Epidermal melanocyte (primary cell): ENCODE data around the gene LRAT.
"Not testable (repeated sequence)": the region's sequence is repeated elsewhere in the genome, so short reads cannot be mapped to it uniquely, and the experiment has no call there.

Experiments
- DNase-seq: peaks from one replicate; pipeline ENCODE4 v3.0.0; 2011; ENCODE audit warnings: low spot score; ENCODE audit not compliant: insufficient read length

LRAT gene

DNA sequence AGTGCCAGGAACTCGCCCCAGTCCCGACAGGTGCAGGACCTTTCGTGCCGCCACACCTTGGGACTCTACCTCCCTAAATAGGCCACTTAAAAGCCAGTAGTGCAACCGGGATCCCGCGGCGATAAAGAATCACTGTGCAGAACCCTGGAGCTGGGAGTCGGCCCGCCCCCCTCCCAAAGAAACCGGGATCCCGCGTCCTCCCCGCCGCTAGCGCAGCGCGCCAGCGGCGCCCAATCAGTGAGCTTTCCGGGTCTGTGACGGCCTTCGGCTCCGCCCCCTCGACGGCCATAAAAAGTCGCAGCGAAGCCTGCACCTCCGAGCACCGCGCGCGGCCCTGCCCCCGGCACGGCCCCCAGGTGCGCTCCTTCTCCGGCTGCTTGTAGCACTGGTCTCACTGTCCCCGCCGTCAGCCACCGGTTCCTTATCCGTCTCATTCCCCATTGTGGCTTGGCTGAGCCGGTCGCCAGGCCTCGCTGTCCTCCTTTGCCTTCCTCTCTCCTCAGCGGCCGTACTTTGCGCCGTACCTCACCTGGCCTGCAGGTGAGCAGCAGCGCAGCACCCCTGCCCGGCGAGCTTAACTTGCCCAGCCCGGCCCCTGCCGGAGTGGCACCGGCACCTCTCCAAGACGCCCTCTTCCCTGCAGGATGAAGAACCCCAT, at the start of gene LRAT:
Gene LRAT, plus strand, starts transcription at position 318 of the 658 bp plus-strand sequence. Its CDS starts 327 bp downstream, at position 645.
- peak; percentile 54 for DNase-seq

DNA sequence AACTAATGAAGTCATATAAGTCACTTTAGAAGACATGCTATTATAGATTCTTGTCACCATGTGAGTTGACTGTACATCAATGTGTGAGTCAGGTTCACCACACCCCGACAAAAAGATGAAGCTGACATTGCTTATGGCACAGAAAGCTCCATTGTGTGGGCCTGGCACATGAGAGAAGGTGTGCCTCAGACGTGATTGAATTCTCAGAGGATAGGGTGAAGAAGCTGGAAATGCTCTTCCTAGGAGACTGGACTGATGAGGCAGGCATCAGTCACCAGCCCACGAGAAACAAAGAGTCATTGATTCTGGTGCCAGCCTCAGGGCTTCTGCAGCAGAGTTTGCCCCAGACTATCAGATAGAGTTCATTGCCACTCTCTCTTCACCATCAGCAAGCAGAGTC, 35.9 kb upstream of the LRAT start:
- DNase-seq = peak; percentile 42

DNA sequence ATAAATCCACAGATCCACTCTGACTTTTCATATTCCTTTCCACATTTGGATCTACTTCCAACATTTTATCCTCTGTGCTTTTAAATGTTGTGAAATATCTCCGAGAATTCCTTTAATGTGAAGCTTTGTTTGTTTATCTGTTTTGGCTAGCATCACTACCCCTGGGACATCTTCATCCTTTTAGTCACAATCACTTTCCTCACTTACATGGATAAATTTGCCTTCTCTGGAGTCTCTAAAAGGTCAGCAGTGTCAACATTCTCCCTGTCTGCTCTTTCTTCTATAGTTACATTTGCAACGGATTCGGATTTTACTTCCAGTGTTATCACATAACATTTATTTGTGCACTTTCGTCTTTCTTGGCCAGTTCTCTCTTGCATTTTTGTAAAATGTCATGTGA, 34.2 kb upstream of the LRAT start:
- no peak for DNase-seq

DNA sequence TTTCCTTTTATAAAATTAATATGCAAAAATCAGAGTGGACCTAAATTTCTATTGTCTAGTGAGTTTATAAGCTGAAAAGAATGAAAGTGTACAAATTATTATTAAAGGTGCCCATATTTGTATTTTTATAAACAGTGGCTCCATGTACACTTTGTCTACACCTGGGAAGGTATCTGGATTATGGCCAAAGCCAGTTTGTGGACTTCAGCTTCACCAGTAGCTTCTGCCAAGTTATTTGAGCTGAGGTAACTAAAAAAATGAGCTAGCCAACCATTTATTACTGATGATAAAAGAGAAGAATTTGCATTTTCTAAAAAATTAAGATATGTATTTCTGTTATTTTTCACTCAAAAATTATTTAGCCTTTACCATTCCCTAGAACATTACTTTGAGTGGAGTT, 32.3 kb upstream of the LRAT start:
- DNase-seq = no peak

DNA sequence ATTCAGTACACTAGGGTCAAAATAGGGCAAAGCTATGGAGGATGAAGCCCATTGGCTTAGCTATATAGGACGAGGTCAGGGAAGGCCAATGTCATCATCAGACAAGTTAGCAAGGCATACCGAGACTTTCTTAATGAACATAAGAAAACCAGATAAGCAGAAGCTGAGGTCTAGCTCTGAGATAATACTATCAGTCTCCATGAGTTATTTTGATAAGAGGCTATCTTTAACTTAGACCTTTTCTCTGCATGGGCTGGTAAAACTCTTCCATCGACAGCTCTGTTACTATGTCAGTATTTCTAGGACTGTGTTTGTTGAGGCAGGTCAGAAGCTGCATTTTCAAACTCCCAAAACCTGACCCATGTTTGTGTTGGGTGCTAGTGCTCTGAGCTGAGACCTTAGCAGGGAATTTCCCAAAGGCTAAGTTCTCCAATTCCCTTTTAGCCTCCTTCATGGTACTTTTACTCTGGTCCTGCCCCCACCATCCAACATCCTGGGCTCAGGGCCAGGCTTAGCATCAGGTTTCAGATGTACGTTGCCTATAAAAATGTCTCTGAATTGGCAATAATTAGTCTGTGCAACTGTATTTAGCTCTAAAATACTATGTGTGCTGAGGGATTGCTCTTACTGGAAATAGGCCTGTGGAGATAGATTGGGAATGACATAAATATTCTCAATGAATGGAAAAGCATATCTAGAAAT, 29.3 kb upstream of the LRAT start:
- no peak for DNase-seq

DNA sequence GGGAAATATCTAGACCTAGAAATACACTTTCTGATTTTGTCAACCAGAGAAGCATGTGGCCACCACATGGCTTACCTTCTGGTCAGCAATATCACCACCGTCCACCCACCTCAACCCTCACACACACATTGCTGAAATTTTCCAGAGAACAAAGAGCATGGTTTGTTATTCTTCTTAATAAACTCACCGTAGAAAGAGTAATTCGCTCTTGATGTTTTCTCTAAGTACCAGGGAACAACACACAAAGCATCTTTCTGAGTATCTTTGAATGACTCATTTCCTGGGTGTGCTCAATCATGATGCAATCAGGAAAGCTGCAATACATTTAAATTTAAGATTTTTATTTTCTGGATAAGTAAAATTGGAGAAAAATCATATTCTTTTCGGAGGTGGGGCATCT, 24.7 kb upstream of the LRAT start:
- DNase-seq = no peak

DNA sequence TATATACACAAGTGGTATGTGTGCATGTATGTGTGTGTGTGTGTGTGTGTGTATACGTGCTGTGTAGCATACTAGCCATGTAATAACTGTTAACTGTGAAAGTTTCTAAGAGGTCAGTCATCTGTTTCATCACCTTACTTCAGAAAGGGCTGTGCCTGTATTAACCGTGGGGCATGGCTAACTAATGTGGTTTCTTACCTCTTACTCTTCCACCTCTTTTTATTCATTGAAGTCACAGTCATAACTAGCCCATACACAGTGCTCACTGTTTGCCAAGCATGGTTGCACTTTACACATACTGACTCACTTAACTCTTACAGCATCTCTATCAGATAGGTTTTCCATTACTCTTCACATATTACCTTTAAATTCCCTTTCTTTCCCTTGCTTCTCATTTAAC, 23.7 kb upstream of the LRAT start:
- DNase-seq = no peak

DNA sequence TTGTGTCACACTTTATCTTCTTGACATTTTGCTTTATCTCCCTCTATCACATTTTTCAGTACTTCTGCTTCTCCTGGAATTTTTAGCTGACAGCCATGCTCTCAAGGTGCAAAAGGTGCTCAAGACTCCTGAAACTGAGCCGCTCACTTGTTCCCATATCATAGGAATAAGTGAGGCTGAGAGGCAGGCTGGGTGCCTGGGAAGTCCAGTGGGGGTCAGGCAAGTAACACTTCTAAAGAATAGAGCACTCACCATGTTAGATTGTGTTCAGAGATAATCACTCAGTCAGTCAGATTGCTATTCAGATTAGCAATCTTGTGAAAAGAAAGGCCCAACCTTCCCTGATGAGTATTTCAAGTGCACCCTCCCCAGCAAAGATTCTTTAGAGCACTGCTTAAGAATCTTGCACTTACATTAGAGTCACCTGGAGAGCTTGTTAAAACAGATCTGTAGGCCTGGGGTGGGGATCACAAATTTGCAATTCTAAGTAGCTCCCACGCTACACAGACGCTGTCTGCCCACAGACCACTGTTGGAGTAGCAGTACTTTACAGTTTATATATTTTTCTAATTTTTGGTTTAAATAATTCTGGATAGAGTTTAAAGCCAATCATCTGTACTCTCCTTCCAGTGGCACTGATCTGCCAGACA, 23.1 kb upstream of the LRAT start:
- DNase-seq = no peak

DNA sequence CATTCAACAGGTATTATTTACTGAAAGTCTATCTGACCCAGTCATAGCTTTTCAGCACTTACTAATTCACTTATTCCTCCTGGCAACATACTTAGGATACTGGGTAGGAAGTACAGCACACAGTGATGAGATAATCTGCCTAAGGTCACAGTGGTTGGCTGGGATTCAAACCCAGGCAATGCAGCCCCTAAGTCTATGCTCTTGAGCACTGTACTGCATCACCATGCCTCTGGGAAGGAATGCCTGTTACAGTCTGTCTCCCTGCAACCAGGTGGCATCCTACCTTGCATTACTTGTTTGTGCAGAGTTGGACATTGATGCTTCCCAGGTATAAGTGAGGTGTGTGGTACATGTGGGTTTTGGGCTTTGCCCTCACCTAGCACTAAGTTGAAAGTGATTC, 21.5 kb upstream of the LRAT start:
- DNase-seq = no peak

DNA sequence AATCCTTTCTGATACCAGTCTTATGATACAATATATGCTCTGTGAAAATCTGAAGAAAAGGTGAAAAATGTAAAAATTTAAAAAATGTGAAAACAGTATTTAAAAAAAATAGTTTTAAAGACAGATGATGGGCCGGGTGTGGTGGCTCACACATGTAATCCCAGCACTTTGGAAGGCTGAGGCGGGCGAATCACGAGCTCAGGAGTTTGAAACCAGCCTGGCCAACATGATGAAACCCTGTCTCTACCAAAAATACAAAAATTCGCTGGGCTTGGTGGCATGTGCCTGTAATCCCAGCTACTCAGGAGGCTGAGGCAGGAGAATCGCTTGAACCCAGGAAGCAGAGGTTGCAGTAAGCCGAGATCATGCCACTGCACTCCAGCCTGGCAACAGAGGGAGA, 20.2 kb upstream of the LRAT start:
- not testable (repeated sequence) for DNase-seq

DNA sequence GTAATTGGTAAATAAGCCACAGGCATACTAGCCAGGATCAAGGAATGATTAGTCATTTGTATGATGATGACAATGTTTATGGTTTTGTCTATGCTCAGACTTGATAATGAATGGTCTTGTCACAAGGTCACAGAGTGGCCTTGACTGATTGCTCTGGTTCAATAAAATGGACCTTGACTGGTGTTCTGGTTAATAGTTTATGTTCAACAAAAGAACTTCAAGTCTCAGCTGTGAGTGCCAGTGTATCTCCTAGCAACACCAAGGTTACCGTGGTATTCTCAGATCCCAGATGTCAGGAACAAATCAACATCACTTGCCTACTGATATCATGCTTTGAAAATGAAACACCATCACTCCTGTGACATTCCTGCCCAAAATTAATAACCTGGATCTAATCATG, 16.3 kb upstream of the LRAT start:
- DNase-seq = no peak

DNA sequence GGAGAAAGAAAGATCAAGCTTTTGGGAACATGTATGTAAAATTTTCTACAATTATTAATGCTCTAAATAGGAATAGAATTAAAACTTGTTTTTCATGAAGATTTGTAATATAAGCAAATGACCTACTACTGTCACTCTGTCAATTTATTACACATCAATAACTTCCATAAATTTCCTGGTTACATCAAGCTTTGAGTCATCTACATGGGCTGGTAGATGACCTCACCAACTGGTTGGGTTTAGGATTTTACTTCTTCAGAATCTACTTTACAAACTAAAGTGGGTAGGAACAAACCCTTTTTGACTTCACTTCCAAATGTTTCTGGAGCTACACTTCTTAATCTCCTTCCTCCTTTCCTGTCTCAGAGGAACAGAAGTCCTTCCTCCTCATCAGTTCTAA, 12.0 kb upstream of the LRAT start:
- no peak for DNase-seq

DNA sequence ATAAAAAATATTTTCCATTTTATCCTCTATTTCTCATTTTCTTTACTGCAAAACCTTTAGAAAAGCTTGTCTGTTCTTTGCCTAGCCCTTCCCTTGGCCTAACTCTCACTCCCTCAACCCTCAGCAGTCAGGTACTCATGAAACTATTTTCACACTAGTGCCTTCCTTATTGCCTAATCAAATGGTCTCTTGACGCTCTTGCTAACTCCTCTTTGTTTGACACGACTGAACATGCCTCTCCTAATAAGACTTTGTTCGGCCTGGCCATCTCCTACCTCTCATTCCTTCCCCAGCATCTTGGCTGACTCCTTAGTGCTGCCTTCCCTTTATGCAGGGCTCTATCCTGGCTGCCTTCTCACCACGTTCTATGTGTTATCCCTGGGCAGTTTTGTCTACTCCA, 11.1 kb upstream of the LRAT start:
- no peak for DNase-seq

DNA sequence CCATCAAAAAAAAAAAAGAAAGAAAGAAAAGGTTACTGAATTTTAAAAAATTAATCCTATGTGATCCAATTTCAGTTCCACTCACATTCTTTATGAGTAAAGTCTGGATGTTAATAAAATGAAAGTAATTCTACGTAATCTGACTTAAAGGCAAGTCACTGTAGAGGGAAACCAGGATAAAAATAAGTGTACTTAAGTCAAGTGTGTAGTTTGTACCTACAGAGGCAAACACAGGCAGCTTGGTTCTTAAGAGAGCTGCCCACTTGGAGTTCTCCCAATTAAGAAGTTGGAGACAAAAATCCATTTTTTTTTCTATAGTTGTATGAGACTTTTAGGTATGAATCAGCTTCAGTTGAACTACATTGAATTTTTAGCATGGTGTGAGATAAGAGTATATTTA, 7.0 kb upstream of the LRAT start:
- DNase-seq = no peak

DNA sequence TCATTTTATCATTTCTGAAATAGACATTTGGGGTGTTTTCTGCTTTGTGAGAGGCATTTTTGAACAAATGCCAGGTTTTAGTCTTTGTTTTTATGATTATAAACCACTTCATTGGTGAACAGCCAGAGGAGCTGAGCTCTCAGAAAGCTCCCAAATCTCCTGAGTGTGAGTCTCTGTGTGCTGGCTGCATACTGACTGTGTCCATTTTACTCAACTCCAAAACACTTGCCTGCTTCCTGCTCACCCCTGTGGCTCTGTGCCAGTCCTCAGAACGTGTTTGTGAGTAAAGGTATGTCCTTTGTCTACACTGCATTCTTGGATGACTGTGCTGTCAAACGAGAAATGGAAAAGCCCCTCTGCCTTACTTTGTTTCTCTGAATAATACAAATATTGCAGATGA, 5.4 kb upstream of the LRAT start:
- DNase-seq = no peak

DNA sequence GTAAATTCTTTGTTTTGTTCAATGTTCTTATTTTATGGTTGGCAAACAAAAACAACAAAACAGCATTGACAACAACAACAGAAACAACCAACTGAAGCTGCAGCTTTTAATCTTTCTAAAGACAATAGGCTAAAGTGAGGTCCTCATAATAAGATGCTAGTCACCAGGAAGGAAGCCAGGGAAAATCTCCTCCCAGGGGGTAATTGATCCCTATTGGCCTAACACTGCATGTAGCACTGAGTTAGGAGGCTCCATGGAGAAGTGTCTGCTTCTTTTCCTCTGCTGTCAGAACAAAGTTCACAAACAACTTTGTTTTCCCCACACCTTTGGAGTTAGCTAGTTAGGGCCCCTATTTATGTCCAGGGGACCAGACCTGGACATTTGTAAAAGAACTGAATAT, 4.7 kb upstream of the LRAT start:
- no peak for DNase-seq

DNA sequence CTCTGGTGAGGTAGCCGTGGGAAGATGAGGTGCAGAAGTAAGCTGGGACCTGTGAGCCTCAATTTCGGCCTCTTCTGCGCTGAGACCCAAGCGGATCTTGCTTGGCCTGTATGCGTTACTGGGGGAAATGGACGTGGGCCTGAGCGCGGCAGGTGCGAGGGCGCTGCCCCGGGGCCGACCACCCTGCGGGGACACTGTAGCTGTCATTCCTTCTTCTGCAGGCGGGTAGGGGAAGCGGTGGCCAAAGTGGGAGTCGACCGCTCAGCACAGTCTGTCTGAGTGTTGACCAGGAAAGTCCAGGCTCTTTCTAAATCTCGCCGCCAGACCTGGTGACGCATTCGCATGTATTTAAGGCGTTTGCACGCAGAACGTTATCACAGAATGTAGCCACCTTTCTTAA, 3.3 kb upstream of the LRAT start:
- no peak for DNase-seq

DNA sequence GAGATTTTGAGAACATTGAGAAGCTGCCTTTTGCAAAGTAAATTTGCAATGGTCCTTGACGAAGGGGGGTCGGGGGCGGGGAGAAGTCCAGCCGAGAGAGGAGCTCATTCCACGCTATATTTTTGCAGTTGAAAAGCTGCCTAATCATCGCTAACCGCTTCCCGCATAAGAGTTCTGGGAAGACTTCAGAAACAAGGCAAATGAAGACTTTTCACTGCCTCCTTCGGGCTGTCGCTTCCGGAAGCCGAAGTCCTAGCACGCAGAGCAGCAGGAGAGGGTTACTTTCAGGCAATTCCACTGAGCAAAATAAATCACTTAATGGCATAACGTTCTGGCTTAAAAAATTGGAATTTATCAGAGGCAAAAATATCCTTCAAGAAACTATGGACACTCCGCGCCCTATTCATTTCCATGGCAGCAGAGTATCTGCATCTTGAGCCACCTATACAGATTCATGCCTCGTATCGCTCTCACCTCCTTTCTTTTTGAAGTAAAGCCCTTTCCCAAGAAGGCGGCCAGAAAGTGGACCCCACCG, 2.6 kb upstream of the LRAT start:
- no peak for DNase-seq

DNA sequence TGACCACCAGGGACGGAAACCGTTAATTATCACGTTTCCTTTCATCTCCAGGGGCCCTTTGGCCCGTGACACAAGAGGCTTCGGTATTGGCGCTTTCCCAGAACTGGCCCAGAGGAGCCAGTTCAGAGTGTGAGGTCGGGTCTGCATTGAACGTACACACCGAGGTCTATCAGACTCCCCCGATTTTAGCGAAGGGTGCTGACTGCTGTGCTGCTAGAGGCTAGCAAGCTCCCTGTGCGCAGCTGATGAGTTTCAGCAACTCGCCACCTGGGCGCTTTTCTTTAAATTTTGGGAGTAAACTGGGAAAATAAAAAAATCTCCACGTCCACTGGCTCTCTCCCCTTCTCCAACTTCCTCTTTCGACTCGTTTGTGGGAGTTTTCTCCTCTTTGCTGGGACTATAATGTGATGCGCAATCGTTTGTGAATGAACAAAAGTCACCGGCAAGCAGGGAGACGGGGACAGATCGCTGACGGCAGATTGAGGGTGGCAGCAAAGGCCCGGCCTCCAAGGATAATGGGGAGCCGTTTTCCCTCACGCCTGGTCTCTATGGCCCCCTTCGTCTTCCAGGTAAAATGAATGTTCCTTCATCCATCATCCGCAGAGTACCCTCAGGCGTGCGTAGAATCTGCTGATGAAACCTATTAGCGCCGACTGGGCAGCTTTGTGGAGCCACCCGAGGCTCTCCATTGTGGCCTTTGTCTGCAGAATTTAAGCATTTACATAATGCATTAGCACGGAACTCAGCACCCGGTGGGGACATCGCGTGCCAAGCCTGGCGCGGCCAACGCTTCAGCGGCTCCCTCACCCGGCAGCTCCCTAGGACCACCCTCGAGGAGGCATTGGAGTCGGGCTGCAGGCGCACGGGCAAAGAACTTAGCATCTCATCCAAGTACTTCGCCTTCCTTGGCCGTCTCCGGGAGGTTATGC, 1.6 kb upstream of the LRAT start:
- DNase-seq = no peak

DNA sequence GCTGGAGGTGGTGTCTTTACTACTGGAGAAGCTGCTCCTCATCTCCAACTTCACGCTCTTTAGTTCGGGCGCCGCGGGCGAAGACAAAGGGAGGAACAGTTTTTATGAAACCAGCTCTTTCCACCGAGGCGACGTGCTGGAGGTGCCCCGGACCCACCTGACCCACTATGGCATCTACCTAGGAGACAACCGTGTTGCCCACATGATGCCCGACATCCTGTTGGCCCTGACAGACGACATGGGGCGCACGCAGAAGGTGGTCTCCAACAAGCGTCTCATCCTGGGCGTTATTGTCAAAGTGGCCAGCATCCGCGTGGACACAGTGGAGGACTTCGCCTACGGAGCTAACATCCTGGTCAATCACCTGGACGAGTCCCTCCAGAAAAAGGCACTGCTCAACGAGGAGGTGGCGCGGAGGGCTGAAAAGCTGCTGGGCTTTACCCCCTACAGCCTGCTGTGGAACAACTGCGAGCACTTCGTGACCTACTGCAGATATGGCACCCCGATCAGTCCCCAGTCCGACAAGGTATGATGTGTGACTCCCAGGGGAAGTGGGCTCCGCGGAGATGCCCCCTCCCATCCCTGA, 634 bp downstream of the LRAT start:
- no peak for DNase-seq

DNA sequence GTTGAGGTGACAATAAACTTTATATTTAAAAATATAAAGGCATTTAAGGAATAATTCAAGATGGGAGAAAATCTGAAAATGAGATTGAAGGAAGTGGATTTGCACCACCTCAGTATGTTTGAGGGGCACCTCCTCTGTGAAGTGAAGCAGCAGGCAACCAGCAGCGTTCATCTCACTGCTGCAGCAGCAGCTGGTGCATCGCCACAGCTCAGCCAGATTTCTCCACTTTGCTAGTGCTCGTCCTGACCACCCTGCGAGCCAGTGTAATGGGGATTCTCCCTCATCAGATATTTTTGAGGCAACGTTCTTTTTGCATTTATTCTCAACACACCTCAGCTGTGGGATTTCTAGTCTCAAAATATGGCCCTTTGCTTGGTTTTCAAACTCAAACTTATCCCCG, 13.9 kb downstream of the LRAT start:
- DNase-seq = no peak
